Thyroid gland (tissue), 4 donors: ENCODE measurements around the gene SMIM1.

Source experiments
- POLR2A ChIP-seq, 2 donors: fragments of 450-650 bp; IDR thresholded peaks; one replicate each; pipeline ENCODE4 v1.6.1; 2017; ENCODE audit warnings: antibody characterized with exemption in 2 of 2, mild to moderate bottlenecking in 2 of 2, moderate library complexity in 1 of 2
- TF ChIP-seq, protein P1 (sequence below), 6 experiments: fragments of 200-600 bp in 3 of 6; fragments of 450-650 bp in 3 of 6; sonication (generic) in 3 of 6; IDR thresholded peaks; one replicate each; pipeline ENCODE4 v1.5.1; 2016 to 2019; ENCODE audit warnings: antibody characterized with exemption in 6 of 6, mild to moderate bottlenecking in 2 of 6, inconsistent platforms in 1 of 6, moderate library complexity in 1 of 6

GRCh38 chr1:3733883-3734589 lies 38.5 kb upstream of the SMIM1 start:
- TF ChIP-seq, protein P1, sequence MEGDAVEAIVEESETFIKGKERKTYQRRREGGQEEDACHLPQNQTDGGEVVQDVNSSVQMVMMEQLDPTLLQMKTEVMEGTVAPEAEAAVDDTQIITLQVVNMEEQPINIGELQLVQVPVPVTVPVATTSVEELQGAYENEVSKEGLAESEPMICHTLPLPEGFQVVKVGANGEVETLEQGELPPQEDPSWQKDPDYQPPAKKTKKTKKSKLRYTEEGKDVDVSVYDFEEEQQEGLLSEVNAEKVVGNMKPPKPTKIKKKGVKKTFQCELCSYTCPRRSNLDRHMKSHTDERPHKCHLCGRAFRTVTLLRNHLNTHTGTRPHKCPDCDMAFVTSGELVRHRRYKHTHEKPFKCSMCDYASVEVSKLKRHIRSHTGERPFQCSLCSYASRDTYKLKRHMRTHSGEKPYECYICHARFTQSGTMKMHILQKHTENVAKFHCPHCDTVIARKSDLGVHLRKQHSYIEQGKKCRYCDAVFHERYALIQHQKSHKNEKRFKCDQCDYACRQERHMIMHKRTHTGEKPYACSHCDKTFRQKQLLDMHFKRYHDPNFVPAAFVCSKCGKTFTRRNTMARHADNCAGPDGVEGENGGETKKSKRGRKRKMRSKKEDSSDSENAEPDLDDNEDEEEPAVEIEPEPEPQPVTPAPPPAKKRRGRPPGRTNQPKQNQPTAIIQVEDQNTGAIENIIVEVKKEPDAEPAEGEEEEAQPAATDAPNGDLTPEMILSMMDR (IDR thresholded peaks at IDR 0.05) = no peak
- no peak for TF ChIP-seq POLR2A (IDR thresholded peaks at IDR 0.05)
